ENCODE results near the gene TREX2. TPM values are rescaled to one million over a fixed set of nuclear protein-coding genes. Genes with fewer than 3 reads are reported as not detected.

Gene TREX2
- total RNA-seq, 2 donors from 2014 or later = 0.94 TPM; not detected in 1

DNA sequence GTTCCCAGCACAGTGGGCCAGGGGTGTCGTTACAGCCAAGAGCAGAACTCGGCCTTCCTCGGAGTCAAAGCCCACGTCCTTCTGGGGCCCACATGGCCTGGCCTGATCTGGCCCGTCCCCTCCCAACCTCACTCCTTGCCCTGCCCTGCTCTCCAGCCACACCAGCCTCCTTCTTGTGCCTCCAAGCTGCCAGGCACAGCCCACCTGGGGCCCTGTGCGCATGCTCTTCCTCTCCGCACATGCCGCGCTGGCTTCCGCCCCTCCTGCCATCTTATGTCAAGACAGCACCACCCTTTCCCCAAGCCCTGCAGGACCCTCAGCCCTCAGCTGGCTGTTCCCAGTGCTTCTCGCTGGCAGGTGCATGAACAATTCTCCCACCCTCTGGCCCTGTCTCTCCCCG is 17.7 kb upstream of the TREX2 start:
- Histone ChIP-seq H3K9me3 (no peaks in the 10 kb centered on the region), H3K4me1 (no peaks in the 10 kb centered on the region), H3K27ac (no peak overlapping the region), H3K36me3 (peaks cover 4% of the 10 kb centered on the region), H3K4me3 (no peak overlapping the region), H3K27me3 (no peaks in the 10 kb centered on the region)
- TF ChIP-seq, protein P1, sequence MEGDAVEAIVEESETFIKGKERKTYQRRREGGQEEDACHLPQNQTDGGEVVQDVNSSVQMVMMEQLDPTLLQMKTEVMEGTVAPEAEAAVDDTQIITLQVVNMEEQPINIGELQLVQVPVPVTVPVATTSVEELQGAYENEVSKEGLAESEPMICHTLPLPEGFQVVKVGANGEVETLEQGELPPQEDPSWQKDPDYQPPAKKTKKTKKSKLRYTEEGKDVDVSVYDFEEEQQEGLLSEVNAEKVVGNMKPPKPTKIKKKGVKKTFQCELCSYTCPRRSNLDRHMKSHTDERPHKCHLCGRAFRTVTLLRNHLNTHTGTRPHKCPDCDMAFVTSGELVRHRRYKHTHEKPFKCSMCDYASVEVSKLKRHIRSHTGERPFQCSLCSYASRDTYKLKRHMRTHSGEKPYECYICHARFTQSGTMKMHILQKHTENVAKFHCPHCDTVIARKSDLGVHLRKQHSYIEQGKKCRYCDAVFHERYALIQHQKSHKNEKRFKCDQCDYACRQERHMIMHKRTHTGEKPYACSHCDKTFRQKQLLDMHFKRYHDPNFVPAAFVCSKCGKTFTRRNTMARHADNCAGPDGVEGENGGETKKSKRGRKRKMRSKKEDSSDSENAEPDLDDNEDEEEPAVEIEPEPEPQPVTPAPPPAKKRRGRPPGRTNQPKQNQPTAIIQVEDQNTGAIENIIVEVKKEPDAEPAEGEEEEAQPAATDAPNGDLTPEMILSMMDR (IDR thresholded peaks at IDR 0.05) = no peak
- no peak for DNase-seq (ENCODE audit: low spot score)

DNA sequence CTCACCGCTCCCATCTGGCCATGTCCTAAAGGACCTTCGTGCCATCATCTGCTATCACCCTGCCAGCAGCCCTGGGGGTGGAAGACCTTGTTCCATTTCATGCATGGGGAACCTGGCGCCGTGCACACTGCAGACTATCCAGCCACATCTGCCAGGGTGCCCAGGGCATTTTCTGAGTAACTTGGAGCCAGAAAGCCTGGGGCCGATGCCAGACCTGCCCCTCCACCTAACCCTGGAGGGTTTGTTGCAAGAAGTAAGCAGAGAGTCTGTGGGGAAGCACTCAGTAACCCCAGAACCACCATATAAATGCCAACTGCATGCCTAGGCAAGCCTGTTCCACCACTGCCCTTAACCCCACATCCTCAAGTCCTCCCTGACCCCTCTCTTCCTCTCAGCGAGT is 17.2 kb upstream of the TREX2 start:
- TF ChIP-seq, protein P1 (IDR thresholded peaks at IDR 0.05) = no peak
- Histone ChIP-seq H3K27me3 (no peaks in the 10 kb centered on the region), H3K27ac (no peak overlapping the region), H3K36me3 (peaks cover 4% of the 10 kb centered on the region), H3K9me3 (no peaks in the 10 kb centered on the region), H3K4me1 (no peaks in the 10 kb centered on the region), H3K4me3 (no peak overlapping the region)
- no peak for DNase-seq (ENCODE audit: low spot score)

DNA sequence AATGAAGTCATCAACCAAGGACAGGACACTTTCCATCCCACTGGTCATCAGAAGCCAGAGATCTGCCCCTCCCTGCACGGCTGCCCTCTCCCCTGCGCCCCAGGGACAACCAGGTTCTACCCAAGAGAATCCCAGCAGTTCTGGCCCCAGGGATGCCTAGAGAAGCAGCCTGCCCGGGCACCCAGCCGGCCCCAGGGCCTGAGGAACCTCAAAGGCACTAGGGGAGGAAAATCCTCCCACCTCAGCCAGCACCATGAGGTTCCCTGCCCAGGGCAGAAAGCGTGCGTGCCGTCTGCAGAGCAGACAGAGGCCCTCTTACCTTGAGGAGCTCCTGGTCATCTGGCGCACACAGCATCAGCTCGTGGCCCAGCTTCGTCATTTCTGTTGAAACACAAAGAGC is 16.4 kb upstream of the TREX2 start:
- TF ChIP-seq, protein P1 (IDR thresholded peaks at IDR 0.05) = no peak
- no peak overlapping the region for H3K27ac ChIP-seq
- H3K4me1 ChIP-seq = no peaks in the 10 kb centered on the region
- H3K27me3 ChIP-seq = no peaks in the 10 kb centered on the region
- H3K36me3 ChIP-seq = peaks cover 4% of the 10 kb centered on the region
- DNase-seq (ENCODE audit: low spot score) = no peak
- H3K9me3 ChIP-seq = no peaks in the 10 kb centered on the region
- no peak overlapping the region for H3K4me3 ChIP-seq

DNA sequence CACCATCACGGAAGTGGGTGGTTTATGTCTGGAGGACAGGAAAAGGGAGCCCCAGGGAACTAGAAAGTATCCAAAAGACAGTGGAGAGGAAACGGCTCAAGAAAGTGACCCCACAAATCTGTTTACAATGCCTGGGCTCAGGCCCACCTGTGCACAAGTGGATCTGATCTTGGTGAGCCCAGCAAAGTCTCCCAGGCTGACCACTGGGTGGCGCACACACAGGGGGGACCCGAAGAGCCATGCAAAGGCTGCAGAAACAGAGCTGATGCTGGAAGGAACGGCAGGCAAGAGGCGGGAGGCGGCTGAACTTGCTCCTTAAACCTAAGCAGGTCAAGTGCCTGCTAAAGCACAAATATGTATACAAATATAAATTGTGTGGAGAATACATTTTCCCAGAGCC is 15.0 kb upstream of the TREX2 start:
- Histone ChIP-seq H3K27ac (no peak overlapping the region), H3K4me1 (peaks cover 0 to 7% of the 10 kb centered on the region in 2 donors), H3K27me3 (no peaks in the 10 kb centered on the region), H3K9me3 (no peaks in the 10 kb centered on the region), H3K36me3 (peaks cover 4% of the 10 kb centered on the region), H3K4me3 (no peak overlapping the region)
- TF ChIP-seq, protein P1 (IDR thresholded peaks at IDR 0.05) = peak; percentile 27 to 65
- DNase-seq (ENCODE audit: low spot score) = no peak

DNA sequence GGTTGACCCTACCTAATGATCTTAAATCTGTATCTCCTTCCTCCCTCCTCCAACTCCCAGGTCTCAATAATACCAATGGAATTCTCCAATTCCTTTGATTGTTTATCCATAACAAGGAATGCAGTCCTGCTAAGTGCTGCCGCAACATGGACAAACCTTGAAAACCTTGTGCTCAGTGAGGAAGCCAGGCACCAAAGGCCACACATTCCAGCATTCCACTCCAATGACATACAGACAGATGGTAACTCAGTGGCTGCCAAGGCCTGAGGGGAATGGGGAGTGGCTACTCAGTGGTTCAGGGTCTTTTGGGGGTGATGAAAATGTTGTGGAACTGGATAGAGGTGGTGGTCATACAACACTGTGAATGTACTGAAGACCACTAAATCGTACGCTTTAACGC is 14.1 kb upstream of the TREX2 start:
- TF ChIP-seq, protein P1 (IDR thresholded peaks at IDR 0.05) = no peak
- Histone ChIP-seq H3K27me3 (no peaks in the 10 kb centered on the region), H3K27ac (no peak overlapping the region), H3K4me1 (peaks cover 0 to 7% of the 10 kb centered on the region in 2 donors), H3K36me3 (peaks cover 4% of the 10 kb centered on the region), H3K9me3 (no peaks in the 10 kb centered on the region), H3K4me3 (no peak overlapping the region)
- no peak for DNase-seq (ENCODE audit: low spot score)

DNA sequence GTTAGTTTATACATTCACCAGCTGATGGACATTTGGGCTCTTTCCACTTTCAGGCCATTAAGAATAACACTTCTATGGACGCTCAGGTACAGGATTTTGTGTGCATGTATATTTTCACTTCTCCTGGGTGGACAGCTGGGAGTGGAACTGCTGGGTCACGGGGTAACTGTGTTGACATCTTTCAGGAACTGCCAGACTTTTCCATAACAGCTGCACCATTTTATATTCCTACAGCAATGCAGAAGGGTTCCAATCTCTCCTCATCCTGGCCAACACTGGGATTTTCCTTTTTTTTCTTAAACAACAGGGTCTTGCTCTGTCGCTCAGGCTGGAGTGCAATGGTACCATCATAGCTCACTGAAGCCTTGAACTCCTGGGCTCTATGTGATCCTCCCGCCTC is 12.6 kb upstream of the TREX2 start:
- H3K27me3 ChIP-seq = no peaks in the 10 kb centered on the region
- H3K4me3 ChIP-seq = no peak overlapping the region
- no peak for DNase-seq (ENCODE audit: low spot score)
- H3K9me3 ChIP-seq = no peaks in the 10 kb centered on the region
- TF ChIP-seq, protein P1 (IDR thresholded peaks at IDR 0.05) = no peak
- peaks cover 0 to 7% of the 10 kb centered on the region in 2 donors for H3K4me1 ChIP-seq
- H3K27ac ChIP-seq = no peak overlapping the region
- H3K36me3 ChIP-seq = peaks cover 4% of the 10 kb centered on the region
